ENCODE results near the gene PGBD5.

PGBD5 gene

DNA sequence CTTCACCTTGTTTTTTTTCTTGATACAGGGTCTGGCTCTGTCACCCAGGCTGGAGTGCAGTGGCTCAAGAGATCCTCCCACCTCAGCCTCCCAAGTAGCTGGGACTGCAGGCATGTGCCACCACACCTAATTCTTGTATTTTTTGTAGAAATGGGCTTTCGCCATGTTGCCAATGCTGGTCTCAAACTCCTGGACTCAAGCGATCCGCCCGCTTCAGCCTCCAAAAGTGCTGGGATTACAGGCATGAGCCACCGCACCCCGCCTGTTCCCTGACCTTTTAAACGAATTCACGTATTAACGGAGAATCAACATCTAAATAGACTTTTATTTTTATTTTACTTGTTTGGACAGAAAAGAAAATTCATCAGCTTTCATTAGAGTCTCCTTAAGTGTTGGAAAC is 104.8 kb downstream of the PGBD5 start:
- TF ChIP-seq, protein P1, sequence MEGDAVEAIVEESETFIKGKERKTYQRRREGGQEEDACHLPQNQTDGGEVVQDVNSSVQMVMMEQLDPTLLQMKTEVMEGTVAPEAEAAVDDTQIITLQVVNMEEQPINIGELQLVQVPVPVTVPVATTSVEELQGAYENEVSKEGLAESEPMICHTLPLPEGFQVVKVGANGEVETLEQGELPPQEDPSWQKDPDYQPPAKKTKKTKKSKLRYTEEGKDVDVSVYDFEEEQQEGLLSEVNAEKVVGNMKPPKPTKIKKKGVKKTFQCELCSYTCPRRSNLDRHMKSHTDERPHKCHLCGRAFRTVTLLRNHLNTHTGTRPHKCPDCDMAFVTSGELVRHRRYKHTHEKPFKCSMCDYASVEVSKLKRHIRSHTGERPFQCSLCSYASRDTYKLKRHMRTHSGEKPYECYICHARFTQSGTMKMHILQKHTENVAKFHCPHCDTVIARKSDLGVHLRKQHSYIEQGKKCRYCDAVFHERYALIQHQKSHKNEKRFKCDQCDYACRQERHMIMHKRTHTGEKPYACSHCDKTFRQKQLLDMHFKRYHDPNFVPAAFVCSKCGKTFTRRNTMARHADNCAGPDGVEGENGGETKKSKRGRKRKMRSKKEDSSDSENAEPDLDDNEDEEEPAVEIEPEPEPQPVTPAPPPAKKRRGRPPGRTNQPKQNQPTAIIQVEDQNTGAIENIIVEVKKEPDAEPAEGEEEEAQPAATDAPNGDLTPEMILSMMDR (IDR thresholded peaks at IDR 0.05; ENCODE audit: low read depth, low read length, missing control alignments), result no peak
- DNase-seq (ENCODE audit: low read depth), result no peak
- no peak overlapping the region for H3K4me3 ChIP-seq (ENCODE audit: low read depth, low read length)

DNA sequence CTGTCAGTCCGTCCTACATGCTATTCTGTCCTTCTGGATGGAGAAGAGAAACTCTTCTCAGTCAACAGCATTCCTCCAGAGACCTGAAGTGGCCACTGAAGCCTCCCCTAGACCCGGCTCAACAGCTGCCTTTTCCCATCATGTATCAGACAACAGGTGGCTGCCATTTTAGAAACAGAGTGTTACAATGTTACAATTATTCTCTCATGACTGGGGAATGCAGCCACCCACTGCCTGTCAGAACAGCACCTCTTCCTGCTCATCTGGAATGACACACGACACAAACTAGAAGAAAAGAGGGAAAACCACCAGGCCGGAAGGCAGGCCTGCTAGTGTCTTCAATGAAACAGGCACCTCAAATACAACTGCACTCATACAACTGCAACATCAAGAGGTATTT is 105.3 kb downstream of the PGBD5 start:
- TF ChIP-seq, protein P1 (IDR thresholded peaks at IDR 0.05; ENCODE audit: low read depth, low read length, missing control alignments), result no peak
- H3K4me3 ChIP-seq (ENCODE audit: low read depth, low read length), result no peak overlapping the region
- no peak for DNase-seq (ENCODE audit: low read depth)

DNA sequence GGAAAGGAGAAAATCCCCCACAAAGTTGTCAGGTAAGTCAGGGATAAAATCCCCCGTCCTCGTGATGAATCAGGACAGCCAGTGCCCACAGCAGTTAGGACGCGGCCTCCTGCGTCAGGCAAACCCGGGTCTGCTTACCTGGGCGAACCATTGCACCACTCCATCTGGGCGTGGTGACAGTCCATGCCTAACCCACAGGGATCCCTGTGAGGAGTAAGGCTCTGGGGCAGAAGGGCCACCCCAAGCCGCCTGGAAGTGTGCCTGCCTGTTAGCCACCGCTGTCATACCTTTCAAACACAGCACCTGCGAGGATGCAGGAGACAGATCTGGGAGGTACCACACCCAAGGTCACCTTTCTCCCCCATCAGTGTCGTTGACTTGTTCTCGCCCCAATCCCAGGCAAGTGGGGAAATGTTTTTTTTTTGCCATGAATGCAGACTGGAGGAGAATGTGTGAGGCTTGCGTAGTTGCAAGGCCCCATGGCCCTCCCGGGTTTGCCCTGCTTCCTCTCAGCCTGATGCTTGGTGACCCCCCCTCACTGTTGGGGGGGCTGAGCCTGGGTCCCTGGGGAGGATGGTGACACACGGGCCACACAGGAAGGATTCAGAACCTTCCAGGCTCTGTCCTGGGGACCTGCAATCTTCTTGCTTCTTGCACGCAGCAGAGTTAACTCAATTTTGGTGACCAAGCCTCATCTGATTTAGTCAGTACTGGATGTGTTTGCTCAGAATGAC is 107.0 kb downstream of the PGBD5 start:
- DNase-seq (ENCODE audit: low read depth), result no peak
- H3K4me3 ChIP-seq (ENCODE audit: low read depth, low read length), result no peak overlapping the region

DNA sequence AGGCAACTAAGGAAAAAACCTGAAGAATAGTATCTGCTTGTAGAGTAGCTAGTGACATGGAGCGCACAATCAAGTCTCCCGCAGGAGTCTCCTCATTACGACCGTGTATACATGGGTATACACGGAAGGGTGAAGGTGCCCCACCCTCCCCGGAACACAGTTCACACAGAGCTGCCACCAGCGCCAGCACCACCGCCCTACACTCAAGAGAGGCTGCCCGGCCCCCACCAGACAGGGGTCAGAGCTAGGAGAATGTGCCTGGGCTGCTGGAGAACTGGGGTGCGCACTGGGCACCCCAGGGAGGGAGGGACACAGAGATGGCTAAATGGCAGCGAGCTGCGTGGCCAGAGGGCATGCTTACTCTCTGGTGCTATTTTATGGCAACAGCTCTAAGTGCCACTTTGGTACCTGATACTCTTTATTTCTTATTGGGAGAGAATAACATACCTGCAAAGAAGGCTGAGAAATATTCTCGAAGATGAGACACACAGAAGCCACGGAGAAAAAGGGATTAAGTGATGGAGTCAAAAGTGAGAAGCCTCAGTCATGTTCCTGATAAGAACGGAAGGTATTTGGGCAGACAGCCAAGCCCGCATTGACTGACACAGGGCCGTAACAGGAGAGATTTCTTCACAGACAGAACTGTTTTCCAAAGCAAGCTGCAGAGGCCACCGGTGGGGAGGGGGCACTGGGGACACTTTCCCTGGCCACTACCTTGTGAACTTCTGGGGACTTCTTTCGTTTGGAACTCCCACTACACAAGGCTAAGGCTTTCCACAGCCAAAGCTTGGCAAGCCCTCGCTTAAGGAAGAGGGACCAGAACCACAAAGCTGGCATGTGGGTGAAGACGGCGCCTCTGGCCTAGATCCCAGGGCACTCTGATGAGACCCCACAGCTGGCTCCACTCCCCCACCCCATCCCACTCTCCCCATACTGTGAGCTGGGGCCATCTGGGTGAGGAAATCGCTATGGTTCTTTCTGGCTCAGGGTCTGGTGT is 108.0 kb downstream of the PGBD5 start:
- TF ChIP-seq, protein P1 (IDR thresholded peaks at IDR 0.05; ENCODE audit: low read depth, low read length, missing control alignments), result no peak
- H3K4me3 ChIP-seq (ENCODE audit: low read depth, low read length), result no peak overlapping the region
- no peak for DNase-seq (ENCODE audit: low read depth)

More for the DNA sequence above, 107.0 kb downstream of the PGBD5 start:
- TF ChIP-seq, protein P1 (IDR thresholded peaks at IDR 0.05; ENCODE audit: low read depth, low read length, missing control alignments), result no peak

DNA sequence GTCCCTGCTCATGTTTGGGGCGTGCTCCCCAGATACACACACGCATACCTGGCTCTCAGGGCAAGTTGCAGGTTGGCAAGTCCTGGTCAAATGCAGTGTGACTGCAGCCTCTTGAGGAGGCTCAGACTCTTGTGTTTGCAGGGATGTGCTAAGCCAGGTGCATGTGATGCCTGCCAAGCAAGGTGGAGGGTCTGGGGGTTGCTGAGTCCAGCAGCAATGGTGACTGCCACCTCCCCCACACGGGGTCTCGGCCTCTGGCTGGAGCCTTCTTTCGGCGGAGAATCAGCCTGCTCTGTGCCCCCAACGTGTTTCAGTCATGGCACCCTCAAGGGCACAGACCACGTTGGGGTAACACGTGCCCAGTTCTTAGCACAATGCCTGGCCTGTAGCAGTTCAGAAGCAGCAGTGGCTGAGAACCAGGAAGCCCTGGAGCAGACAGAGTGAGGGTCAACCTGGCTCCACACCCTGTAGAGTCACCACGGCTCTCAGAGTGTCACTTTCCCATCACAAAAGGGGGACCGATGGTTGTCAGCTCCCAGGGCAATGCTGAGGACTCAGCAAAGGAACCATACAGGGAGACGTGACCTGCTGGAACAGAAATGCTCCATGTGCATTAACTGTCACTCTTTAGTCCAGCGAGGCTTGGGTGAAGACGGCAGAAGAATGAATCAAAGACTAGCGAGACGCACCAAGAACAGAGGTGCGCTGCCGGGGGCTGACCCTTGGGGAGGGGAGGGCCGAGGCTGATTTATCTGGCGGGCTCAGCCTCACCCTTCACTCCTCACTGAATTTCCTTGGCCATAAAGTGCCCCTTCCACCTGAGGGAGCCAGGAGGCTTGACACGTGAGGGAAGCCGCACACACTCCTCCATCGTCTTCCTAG is 109.0 kb downstream of the PGBD5 start:
- TF ChIP-seq, protein P1 (IDR thresholded peaks at IDR 0.05; ENCODE audit: low read depth, low read length, missing control alignments), result no peak
- no peak for DNase-seq (ENCODE audit: low read depth)
- no peak overlapping the region for H3K4me3 ChIP-seq (ENCODE audit: low read depth, low read length)

DNA sequence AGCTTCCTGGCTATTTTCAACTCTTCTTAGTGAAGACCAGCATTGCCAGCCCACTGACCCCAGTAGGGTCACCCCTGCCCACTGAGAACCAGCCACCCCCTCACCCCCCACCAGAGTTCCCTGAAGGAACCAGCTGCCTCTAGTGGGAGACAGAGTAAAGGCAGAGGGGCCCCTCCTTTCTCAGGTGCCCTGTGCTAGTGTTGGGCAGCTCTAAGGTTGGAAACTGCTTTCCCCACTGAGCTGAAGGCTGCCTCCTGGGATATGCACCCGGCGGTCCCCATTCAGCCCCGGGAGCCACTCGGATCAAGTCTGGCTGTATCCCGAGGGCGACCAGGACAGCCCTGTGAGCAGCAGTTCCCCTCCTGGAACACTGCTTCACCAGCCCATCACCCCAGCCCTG is 111.0 kb downstream of the PGBD5 start:
- TF ChIP-seq, protein P1 (IDR thresholded peaks at IDR 0.05; ENCODE audit: low read depth, low read length, missing control alignments), result no peak
- no peak for DNase-seq (ENCODE audit: low read depth)
- no peak overlapping the region for H3K4me3 ChIP-seq (ENCODE audit: low read depth, low read length)

Data from GM12864 (cell line).